HG02981 (cell line): ENCODE data around the gene ZNF70.
"Not testable (repeated sequence)": the region's sequence is repeated elsewhere in the genome, so short reads cannot be mapped to it uniquely, and the experiment has no call there.

Experiments used
- ATAC-seq: cut with Tn5 transposase; IDR thresholded peaks from one replicate; pipeline ENCODE4 v1.9.1; 2021; ENCODE audit warnings: mild to moderate bottlenecking, moderate library complexity; ENCODE audit not compliant: unreplicated experiment

ZNF70 gene

GRCh38 chr22:23760056-23760455 lies 9.1 kb upstream of the ZNF70 start:
- ATAC-seq = no peak

- no peak for ATAC-seq
Measured at GRCh38 chr22:23759566-23759965, 8.7 kb upstream of the ZNF70 start.

- no peak for ATAC-seq
Measured at GRCh38 chr22:23756891-23757290, 6.0 kb upstream of the ZNF70 start.

- no peak for ATAC-seq
Measured at GRCh38 chr22:23755711-23756110, 4.8 kb upstream of the ZNF70 start.

GRCh38 chr22:23754980-23755636 lies 4.2 kb upstream of the ZNF70 start:
- no peak for ATAC-seq

- ATAC-seq = no peak
Measured at GRCh38 chr22:23754220-23754919, 3.5 kb upstream of the ZNF70 start, which contains the start of gene VPREB3. VPREB3 (minus strand) TSS chr22:23754425; CDS start chr22:23754363, 62 bp downstream.

GRCh38 chr22:23753385-23753784 lies 2.5 kb upstream of the ZNF70 start:
- no peak for ATAC-seq

GRCh38 chr22:23752750-23753149 lies 1.8 kb upstream of the ZNF70 start:
- ATAC-seq = no peak

GRCh38 chr22:23752090-23752691 lies 1.3 kb upstream of the ZNF70 start:
- no peak for ATAC-seq

GRCh38 chr22:23751441-23751996 lies 607 bp upstream of the ZNF70 start:
- no peak for ATAC-seq

- ATAC-seq = no peak
Measured at GRCh38 chr22:23750367-23750713, 572 bp downstream of the ZNF70 start.

GRCh38 chr22:23749841-23750301 lies 1.0 kb downstream of the ZNF70 start:
- no peak for ATAC-seq

GRCh38 chr22:23745791-23746190 lies 5.1 kb downstream of the ZNF70 start:
- no peak for ATAC-seq

- ATAC-seq = no peak
Measured at GRCh38 chr22:23744485-23744884, 6.4 kb downstream of the ZNF70 start.

- no peak for ATAC-seq
Measured at GRCh38 chr22:23744001-23744400, 6.9 kb downstream of the ZNF70 start.

GRCh38 chr22:23743303-23743705 lies 7.6 kb downstream of the ZNF70 start:
- no peak for ATAC-seq

GRCh38 chr22:23742505-23743264 lies 8.2 kb downstream of the ZNF70 start:
- ATAC-seq = no peak

- ATAC-seq = no peak
Measured at GRCh38 chr22:23737696-23738095, 13.2 kb downstream of the ZNF70 start.

GRCh38 chr22:23728108-23728507 lies 22.8 kb downstream of the ZNF70 start:
- not testable (repeated sequence) for ATAC-seq

GRCh38 chr22:23722724-23723123 lies 28.2 kb downstream of the ZNF70 start:
- ATAC-seq = no peak

- ATAC-seq = no peak
Measured at GRCh38 chr22:23722160-23722559, 28.8 kb downstream of the ZNF70 start.
